Retinal pigment epithelial cell (primary cell): ENCODE measurements around the gene PHEX.

Source experiments
- DNase-seq: peaks from one replicate; pipeline ENCODE4 v3.0.0-alpha.2; 2010; ENCODE audit warnings: low read depth
- H3K4me3 ChIP-seq: 2 replicates; pipeline ENCODE4 v1.5.1; 2011; ENCODE audit warnings: mild to moderate bottlenecking, low read length, control low read depth, moderate library complexity
- TF ChIP-seq, protein P1 (sequence below): conservative IDR thresholded peaks from 2 replicates; pipeline ENCODE4 v1.5.1; 2011; ENCODE audit warnings: low read depth, low read length, control low read depth, inconsistent platforms

Gene PHEX

DNA sequence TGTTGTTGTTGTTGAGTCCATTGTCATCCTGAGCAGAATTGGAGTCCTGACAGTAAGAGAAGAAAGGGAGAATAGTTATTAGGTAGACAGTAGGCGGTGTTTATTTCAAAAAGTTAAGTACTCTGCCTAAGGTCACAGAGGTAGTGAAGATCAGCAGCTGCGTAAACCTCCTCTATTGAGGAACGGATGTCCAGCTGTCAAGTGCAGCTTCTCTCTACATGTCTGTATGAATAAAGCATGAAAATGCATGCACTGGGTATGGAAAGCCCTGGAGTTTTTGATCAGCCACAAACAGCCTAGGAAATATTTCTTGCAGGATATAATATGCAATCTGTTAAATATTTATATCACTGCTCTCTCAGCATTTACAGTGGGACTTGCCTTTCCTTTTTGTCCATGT is 131.2 kb downstream of the PHEX start:
- H3K4me3 ChIP-seq: no peak overlapping the region
- TF ChIP-seq, protein P1, sequence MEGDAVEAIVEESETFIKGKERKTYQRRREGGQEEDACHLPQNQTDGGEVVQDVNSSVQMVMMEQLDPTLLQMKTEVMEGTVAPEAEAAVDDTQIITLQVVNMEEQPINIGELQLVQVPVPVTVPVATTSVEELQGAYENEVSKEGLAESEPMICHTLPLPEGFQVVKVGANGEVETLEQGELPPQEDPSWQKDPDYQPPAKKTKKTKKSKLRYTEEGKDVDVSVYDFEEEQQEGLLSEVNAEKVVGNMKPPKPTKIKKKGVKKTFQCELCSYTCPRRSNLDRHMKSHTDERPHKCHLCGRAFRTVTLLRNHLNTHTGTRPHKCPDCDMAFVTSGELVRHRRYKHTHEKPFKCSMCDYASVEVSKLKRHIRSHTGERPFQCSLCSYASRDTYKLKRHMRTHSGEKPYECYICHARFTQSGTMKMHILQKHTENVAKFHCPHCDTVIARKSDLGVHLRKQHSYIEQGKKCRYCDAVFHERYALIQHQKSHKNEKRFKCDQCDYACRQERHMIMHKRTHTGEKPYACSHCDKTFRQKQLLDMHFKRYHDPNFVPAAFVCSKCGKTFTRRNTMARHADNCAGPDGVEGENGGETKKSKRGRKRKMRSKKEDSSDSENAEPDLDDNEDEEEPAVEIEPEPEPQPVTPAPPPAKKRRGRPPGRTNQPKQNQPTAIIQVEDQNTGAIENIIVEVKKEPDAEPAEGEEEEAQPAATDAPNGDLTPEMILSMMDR: no peak
- DNase-seq: no peak

DNA sequence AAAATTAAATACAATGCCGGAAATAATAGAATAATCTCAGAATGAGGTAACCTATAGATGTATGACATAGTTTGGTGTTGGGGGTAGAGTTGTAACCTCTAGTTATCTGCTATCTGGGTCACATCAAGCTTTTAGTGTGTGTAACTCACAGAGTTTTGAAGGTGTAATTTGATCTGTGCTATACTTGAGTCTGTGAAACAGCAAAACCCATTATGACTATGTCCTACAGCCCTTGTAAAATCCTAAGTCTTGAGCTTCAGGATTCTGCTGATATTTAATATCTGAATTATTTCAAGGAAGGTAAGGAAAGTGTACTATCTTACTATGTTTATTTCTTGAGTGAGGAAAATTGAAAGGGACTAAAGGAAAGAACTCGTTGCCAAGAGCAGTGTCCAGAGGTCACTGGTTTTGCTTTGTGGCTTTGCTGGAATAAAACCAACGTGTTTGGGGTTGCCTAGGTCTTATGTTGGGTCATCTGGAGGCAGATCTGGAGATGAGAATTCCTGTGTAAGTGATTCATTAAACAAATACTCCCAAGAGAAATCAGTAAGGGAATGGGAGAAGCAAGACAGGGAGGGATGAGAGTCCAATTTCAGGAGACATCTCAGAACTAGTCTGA is 132.8 kb downstream of the PHEX start:
- DNase-seq: no peak
- TF ChIP-seq, protein P1: no peak
- H3K4me3 ChIP-seq: no peak overlapping the region

DNA sequence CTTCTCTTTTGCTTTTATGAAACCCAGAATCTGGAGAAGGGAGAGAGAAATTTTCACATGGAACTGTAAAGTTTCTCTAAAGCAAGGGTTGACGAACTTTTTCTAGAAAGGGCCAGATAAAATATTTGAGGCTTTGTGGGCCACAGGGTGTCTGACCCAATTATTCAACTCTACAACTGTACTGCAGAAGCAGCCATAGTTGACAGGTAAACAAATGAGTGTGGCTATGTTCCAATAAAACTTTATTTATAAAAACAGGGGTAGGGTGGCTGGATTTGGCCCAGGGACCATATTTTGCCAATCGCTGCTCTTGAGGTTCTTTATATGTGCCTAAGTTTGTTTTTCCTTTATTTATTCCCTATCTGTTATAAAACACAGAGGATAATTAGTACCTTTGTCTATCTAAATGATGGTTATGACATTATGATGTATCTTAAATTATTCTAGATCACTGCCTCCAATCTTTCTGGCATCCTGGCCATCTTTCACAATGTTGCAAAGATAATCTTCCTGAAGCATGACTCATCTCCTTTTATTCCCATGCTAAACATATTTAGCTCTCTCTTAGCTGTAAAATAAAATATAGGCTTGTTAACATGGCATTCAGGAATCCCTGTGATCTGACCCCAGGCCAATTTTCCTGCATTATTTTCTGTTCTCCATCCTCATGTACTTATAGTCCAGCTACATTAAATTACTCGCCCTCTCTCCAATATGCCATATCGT is 133.8 kb downstream of the PHEX start:
- H3K4me3 ChIP-seq: no peak overlapping the region
- no peak for DNase-seq
- TF ChIP-seq, protein P1: no peak

DNA sequence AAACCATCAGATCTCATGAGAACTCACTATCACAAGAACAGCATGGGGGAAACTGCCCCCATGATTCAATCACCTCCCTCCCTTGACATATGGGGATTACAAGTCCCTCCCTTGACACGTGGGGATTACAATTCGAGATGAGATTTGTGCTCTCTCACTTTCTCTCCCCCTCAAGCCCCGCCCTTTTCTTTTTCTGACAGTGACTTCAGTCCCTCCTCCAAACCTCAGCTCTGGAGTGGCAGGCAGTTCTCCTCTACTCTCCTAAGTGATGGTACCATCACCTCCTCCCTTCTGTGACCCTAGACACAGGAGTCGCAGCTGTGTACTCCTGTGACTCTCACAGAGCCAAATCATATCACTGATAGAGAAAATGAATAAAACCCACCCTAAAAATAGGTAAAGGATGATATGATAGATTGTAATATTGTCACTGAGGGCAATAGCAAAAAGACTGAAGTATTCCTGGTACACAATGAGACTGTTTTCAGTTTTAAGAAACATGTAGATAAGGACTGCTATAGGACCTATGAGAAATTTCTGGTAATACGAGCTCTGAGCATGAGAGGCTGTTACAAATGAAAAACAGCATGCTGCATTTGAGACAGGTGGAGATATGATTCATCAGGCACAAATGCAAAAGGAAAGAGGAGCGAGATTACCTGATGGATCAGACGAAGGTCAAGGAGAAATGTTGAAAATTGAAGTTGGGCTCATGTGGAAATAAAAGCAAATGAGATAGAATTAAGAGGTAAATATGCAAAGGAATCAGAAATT is 139.3 kb downstream of the PHEX start:
- no peak for DNase-seq
- TF ChIP-seq, protein P1: no peak
- H3K4me3 ChIP-seq: no peak overlapping the region

DNA sequence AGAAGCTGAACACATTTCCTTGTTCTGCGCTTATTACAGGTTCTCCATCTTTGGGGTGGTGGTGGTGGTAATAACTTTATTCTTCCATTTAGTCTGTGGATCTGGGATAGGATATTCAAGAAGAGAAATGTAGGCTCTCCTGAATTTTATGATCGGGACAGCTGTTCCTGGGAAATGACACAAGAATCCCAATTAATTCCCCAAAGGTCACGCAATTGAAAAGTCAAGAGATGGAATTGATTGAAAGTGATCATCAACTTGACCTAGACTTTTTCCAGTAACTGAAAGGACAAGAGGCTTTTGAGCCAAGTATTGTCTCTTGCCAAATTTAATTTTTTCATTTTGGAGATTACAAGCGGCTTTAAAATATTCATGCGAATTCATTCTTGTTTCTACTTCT is 141.8 kb downstream of the PHEX start:
- no peak overlapping the region for H3K4me3 ChIP-seq
- DNase-seq: no peak
- TF ChIP-seq, protein P1: no peak

DNA sequence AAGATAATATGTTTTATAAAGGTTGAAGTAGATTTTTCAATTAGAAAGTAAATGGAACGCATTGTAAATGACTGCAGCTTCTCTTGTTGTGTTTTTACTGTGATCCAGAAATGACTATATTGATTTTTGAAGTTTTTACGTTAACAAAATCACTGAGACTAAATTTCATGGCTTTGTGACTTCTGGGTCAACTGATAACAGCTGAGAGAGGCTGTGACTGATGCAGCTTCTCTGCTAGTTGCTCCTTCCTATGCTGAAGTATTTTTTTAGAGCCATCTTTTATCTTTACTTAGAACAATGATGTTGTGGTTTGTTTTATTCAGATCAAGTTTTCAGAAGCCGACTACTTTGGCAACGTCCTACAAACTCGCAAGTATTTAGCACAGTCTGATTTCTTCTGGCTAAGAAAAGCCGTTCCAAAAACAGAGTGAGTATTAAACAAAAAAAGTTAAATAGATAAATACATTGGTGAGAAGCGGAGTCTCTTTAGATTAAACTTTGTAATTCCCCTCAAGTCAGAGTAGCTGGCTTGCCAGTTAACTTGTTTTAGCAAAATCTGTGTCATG is 145.9 kb downstream of the PHEX start:
- no peak for DNase-seq
- TF ChIP-seq, protein P1: no peak
- H3K4me3 ChIP-seq: no peak overlapping the region
